Nephron (organoid): ENCODE measurements around the gene C2CD3.

Experiments
- H3K27ac Mint-ChIP-seq, 3 experiments: 2 replicates each; pipeline ENCODE4 v1.8.0; 2020; ENCODE audit warnings: mixed read lengths in 3 of 3, mild to moderate bottlenecking in 2 of 3, moderate library complexity in 1 of 3
- H3K27me3 Mint-ChIP-seq: 2 replicates; pipeline ENCODE4 v1.8.0; 2021; ENCODE audit warnings: low read depth, mild to moderate bottlenecking, moderate library complexity, mixed read lengths
- H3K36me3 Mint-ChIP-seq: 2 replicates; pipeline ENCODE4 v1.8.0; 2020; ENCODE audit warnings: low read depth, mixed read lengths
- H3K4me1 Mint-ChIP-seq: 2 replicates; pipeline ENCODE4 v1.8.0; 2020; ENCODE audit warnings: mixed read lengths
- H3K4me3 Mint-ChIP-seq, 3 experiments: 2 replicates each; pipeline ENCODE4 v1.8.0; 2020; ENCODE audit warnings: mild to moderate bottlenecking in 3 of 3, mixed read lengths in 3 of 3, moderate library complexity in 2 of 3
- H3K9me3 Mint-ChIP-seq: 2 replicates; pipeline ENCODE4 v1.8.0; 2020; ENCODE audit warnings: mixed read lengths
- TF ChIP-seq, protein P1 (sequence below), 3 experiments: fragments of 200-600 bp; sonication (generic); IDR thresholded peaks; one replicate each; pipeline ENCODE4 v1.5.0; 2021; ENCODE audit warnings: antibody characterized with exemption in 3 of 3; ENCODE audit not compliant: unreplicated experiment in 3 of 3

The C2CD3 gene

DNA sequence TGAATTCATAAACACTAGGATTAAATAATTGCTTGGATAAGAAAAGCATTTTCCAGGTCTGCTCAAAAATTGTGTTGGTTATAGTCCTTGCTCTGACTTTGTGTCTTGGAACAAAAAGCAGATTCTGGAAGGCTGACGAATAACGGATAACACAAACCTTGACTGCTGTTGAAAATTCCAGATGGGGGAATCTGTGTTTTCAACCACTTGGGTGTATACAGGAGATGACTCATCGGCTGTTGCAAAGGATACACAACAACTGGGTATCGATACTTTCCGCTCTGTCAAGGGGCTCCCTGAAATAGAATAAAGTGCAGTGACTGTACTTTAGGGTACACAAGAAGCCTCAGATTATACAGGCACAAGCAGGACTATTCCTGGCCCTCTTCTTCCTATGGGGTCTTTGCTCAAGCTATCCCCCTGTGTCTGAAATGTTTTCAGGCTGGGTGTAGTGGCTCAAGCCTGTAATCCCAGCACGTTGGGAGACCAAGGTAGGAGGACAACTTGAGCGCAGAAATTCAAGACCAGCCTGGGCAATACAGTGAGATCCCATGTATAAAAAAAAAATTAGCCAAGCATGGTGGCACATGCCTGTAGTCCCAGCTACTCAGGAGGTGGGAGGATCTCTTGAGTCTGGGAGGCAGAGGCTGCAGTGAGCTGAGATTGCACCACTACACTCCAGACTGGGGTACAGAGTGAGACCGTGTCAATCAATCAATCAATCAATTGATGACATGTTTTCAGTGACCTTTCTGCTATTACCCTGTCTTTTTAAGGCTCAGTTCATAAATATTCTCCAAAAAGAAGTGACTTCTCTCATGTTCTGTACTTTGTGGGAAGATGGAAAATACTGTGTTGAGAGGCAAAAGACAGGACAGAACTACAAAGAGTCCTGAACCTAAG is 113.3 kb downstream of the C2CD3 start:
- Mint-ChIP-seq H3K27me3 (no peaks in the 10 kb centered on the region), H3K36me3 (peaks cover 48% of the 10 kb centered on the region), H3K9me3 (peaks cover 8% of the 10 kb centered on the region), H3K4me1 (no peaks in the 10 kb centered on the region), H3K27ac (no peak overlapping the region), H3K4me3 (no peak overlapping the region)
- TF ChIP-seq, protein P1, sequence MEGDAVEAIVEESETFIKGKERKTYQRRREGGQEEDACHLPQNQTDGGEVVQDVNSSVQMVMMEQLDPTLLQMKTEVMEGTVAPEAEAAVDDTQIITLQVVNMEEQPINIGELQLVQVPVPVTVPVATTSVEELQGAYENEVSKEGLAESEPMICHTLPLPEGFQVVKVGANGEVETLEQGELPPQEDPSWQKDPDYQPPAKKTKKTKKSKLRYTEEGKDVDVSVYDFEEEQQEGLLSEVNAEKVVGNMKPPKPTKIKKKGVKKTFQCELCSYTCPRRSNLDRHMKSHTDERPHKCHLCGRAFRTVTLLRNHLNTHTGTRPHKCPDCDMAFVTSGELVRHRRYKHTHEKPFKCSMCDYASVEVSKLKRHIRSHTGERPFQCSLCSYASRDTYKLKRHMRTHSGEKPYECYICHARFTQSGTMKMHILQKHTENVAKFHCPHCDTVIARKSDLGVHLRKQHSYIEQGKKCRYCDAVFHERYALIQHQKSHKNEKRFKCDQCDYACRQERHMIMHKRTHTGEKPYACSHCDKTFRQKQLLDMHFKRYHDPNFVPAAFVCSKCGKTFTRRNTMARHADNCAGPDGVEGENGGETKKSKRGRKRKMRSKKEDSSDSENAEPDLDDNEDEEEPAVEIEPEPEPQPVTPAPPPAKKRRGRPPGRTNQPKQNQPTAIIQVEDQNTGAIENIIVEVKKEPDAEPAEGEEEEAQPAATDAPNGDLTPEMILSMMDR (IDR thresholded peaks at IDR 0.05; ENCODE audit: unreplicated experiment in 3 of 3), result no peak

DNA sequence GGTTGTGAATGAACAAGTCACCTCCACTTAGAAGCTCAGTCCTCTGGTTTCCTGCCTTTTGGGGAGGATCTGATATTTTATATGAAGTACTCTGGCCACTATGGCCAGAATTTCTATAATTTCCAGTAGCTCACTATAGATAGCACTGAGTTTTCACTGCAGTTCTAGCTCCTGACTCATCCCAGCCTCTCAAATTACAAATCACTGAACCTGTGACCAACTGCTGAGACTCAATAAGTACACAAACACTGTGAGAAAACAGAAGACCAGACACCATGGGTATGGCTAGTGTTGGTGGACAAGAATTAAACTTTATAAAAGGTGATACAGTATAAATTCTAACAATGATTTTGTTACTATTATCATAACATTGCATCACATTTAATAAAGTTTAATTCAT is 114.9 kb downstream of the C2CD3 start:
- H3K27me3 Mint-ChIP-seq, result no peaks in the 10 kb centered on the region
- H3K4me3 Mint-ChIP-seq, result no peak overlapping the region
- TF ChIP-seq, protein P1 (IDR thresholded peaks at IDR 0.05; ENCODE audit: unreplicated experiment in 3 of 3), result no peak
- H3K27ac Mint-ChIP-seq, result no peak overlapping the region
- peaks cover 3% of the 10 kb centered on the region for H3K9me3 Mint-ChIP-seq
- peaks cover 42% of the 10 kb centered on the region for H3K36me3 Mint-ChIP-seq
- H3K4me1 Mint-ChIP-seq, result no peaks in the 10 kb centered on the region

DNA sequence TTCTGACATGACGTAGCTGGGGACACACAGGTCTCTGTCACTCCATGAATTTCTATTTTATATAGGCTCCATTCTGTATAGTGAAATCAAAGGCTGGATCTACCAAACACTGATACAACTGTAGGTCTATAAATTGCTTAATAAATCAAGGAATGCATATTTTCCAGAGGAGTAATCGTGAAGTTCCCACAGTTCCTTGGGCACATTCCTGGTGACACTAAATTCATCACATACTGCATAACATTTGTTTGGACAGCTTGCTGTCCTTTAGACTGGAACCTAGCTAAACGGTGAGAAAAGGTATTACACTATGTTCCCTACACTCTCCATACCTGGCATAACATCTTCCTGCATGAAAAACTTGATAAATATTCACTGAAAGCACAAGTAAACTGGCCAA is 120.3 kb downstream of the C2CD3 start:
- Mint-ChIP-seq H3K4me3 (no peak overlapping the region), H3K27me3 (no peaks in the 10 kb centered on the region), H3K27ac (no peak overlapping the region), H3K9me3 (no peaks in the 10 kb centered on the region), H3K36me3 (peaks cover 19% of the 10 kb centered on the region), H3K4me1 (no peaks in the 10 kb centered on the region)
- TF ChIP-seq, protein P1 (IDR thresholded peaks at IDR 0.05; ENCODE audit: unreplicated experiment in 3 of 3), result no peak

DNA sequence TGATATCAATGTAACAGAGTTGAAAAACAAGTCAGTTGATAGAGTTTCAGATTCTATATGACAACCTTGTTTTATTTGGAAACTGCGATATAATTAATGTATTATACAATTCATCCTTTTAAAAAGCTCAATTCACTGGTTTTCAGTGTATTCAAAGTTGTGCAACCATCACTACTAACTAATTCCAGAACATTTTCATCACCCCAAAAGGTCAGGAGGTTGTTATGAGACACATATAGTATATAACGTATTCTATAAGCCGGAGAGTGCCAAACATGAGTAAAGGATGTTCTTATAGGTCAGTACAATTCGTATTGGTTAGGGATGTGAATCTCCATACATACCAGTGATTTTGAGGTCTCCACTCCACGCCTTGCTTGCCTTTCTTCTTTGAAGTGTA is 121.8 kb downstream of the C2CD3 start:
- H3K27ac Mint-ChIP-seq, result no peak overlapping the region
- peaks cover 28% of the 10 kb centered on the region for H3K36me3 Mint-ChIP-seq
- TF ChIP-seq, protein P1 (IDR thresholded peaks at IDR 0.05; ENCODE audit: unreplicated experiment in 3 of 3), result no peak
- no peaks in the 10 kb centered on the region for H3K27me3 Mint-ChIP-seq
- H3K4me3 Mint-ChIP-seq, result no peak overlapping the region
- H3K4me1 Mint-ChIP-seq, result no peaks in the 10 kb centered on the region
- no peaks in the 10 kb centered on the region for H3K9me3 Mint-ChIP-seq

DNA sequence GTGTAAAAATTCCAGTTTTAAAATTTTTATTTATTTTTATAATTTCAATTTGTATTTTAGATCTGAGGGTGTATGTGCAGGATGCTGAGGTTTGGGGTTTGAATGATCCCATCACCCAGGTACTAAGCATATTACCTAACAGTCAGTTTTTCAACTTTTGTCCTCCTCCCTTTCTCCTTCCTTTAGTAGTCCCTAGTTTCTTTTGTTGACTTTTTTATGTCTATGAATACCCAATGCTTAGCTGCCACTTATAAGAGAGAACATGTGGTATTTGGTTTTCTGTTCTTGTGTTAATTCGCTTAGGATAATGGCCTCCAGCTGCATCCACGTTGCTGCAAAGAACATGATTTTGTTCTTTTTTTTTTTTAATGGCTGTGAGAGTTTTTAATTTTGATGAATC is 126.3 kb downstream of the C2CD3 start:
- no peak overlapping the region for H3K4me3 Mint-ChIP-seq
- H3K9me3 Mint-ChIP-seq, result no peaks in the 10 kb centered on the region
- no peak overlapping the region for H3K27ac Mint-ChIP-seq
- H3K36me3 Mint-ChIP-seq, result peaks cover 43% of the 10 kb centered on the region
- H3K27me3 Mint-ChIP-seq, result no peaks in the 10 kb centered on the region
- TF ChIP-seq, protein P1 (IDR thresholded peaks at IDR 0.05; ENCODE audit: unreplicated experiment in 3 of 3), result no peak
- H3K4me1 Mint-ChIP-seq, result no peaks in the 10 kb centered on the region

DNA sequence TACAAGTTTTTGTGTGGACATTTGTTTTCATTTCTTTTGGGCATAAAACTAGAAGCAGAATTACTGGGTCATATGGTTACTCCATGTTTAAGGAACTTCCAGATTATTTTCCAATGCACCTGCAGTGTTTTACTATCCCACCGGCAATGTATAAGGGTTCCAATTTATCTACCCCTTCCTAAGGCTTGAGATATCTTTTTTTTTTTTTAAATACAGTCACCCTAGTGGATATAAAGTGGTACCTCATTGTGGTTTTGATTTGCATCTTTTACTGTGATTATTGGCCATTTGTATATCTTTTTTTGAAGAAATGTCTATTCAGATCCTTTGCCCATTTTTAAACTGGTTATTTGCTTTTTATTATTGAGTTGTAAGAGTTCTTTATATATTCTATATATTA is 127.4 kb downstream of the C2CD3 start:
- Mint-ChIP-seq H3K4me3 (no peak overlapping the region), H3K4me1 (no peaks in the 10 kb centered on the region), H3K27ac (no peak overlapping the region), H3K9me3 (no peaks in the 10 kb centered on the region), H3K27me3 (no peaks in the 10 kb centered on the region), H3K36me3 (peaks cover 50% of the 10 kb centered on the region)
- TF ChIP-seq, protein P1 (IDR thresholded peaks at IDR 0.05; ENCODE audit: unreplicated experiment in 3 of 3), result no peak
